CD4-positive, alpha-beta T cell treated with Interleukin-6 at 100 ng/mL for 8 hours (primary cell): ENCODE measurements around the gene RCOR1.
"Not testable (repeated sequence)": the region's sequence is repeated elsewhere in the genome, so short reads cannot be mapped to it uniquely, and the experiment has no call there.

ENCODE experiments used
- DNase-seq: peaks from one replicate; pipeline ENCODE4 v3.0.0-alpha.2; 2020; ENCODE audit warnings: mixed read lengths, low spot score

The RCOR1 gene

DNA sequence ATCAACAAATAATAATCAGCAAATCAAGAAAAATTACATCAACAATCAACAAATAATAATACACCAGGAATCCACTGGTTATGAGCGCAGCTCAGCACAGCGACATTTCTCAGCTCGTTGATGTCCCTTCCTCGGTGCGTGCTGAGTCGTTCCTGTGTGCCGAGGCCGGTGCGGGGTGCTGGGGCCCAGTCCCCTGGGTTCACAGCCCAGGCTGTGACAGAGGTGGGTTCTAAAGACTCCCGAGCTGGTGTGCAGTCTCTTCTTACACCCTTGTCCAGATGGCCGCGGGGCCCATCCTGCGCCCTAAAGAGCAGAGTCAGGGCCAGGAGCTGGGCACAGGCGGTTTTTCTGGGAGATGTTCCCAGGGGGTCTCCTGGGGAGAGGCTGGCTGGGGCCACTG lies 157.9 kb downstream of the RCOR1 start:
- DNase-seq, result no peak

DNA sequence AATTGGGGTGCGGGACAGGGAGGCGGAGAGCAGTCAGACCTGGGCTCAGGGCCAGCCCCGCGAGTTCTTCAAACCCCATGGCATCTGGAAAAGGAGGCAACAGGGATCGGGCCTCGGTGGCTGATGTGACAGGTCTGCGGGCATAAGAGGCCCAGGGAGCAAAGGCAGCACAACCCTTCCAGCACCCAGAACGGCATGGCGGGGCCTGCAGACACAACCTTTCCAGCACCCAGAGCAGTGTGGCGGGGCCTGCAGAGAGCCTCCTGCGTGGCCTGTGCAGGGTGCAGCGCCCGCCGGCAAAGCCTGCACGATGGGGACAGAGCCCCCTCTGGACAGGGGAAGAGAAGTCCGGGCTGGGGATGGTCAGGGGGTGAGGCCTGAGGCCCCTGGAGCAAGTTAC lies 158.6 kb downstream of the RCOR1 start:
- no peak for DNase-seq

- no peak for DNase-seq
Observed at GRCh38 chr14:102752239-102752847, 159.9 kb downstream of the RCOR1 start.

- no peak for DNase-seq
Observed at GRCh38 chr14:102754370-102755262, 162.2 kb downstream of the RCOR1 start.

- no peak for DNase-seq
Observed at GRCh38 chr14:102757646-102758045, 165.2 kb downstream of the RCOR1 start.

GRCh38 chr14:102758087-102758486 lies 165.6 kb downstream of the RCOR1 start:
- no peak for DNase-seq

DNA sequence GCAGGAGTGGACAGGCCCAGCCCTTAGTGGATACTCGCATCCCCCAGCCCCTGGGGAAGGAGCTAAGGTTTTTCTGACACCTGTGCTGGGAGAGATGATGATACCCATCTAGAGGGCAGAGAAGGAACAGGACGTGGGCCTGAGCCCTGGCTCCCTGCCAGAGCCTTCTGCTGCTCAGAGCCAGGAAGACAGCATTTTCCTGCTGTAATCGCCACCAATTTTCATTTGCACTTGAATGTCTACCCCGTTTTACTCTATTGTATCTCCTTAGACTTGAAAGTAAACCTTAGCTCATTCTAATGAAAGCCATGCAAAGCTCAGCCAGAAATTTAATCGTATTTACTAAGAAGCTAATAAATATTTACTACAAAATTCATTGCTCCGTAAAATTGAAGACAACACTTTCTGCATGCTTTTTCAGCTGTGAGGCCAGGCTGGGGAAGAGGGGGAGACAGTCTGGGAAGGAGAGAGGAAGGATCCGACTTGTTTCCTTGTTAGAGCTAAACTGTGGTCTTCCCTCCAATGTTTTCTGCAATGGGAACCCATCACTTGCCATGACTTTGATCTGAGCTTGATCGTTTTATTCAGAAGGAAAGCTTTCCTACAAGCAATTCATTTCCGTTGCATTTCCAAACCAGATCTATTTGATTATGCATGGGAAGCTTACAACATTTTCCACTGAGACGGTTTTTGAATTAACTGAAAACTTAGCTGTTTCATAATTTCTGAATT lies 167.2 kb downstream of the RCOR1 start:
- no peak for DNase-seq

DNA sequence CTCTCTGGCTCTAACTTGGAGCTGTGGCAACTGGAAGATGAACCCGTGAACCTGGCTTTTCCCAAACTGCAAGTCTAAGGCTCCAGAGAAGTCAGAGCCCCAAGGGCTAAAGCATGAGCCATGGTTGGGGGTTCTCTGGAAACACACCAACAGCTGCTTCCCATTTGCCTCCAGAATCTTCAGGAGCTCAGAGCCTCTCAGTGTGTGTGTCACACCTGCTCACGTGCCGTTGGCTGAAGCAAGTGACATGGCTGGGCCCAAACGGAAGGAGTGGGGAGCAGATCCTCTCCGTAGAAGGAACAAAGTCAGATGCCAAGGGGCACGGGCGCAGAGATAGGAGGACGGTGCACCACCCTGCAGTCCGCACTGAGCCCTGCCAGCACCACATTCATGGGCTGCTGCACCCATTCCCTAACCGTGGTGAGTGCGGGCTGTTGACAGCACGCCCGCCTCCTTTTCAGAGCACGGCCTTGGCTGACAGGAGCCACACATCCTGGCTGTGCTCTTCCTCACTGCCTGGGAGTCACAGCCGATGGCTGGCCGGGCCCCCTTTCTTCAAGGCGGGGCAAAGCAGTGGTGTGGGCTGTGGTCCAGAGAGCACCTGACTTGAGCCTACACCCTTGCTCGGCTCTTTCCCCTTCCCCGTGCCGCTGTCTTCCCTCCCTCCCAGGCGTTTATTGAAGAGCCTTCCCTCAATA lies 168.2 kb downstream of the RCOR1 start:
- DNase-seq, result no peak

- no peak for DNase-seq
Observed at GRCh38 chr14:102761206-102761605, 168.8 kb downstream of the RCOR1 start.

DNA sequence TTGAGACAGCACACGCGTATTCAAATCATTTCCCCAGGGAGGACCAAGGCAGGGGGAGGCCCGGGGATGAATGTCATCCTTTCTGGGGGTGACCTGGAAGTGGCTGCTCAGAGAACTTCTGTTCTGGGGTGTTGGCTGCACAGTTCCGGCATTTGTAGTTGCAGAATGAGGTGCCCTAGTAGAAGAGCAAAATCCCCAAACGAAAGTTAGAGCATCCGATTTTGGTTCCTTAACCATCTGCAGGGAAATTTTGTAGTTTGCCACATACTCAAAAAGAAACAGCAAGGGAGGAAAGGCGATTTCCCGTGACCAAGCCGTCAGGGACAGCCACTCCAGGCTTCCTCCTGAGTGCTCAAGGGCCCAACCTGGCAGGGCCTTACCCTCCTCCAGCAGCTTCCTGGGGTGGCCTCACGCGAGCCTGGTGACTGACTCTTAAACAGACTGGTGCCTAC lies 171.8 kb downstream of the RCOR1 start:
- no peak for DNase-seq

DNA sequence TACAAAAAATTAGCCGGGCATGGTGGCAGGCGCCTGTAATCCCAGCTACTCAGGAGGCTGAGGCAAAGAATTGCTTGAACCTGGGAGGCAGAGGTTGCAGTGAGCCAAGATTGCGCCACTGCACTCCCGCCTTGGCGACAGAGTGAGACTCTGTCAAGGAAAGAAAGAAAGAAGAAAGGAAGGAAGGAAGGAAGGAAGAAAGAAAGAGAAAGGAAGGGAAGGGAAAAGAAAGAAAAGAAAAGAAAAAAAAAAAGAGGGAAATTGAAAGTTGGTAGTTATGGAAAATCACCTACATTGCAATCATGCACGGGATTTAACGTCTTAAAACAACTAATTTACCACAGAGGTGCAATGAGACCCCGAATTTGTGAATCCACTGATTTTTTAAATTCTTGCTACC lies 173.3 kb downstream of the RCOR1 start:
- not testable (repeated sequence) for DNase-seq

DNA sequence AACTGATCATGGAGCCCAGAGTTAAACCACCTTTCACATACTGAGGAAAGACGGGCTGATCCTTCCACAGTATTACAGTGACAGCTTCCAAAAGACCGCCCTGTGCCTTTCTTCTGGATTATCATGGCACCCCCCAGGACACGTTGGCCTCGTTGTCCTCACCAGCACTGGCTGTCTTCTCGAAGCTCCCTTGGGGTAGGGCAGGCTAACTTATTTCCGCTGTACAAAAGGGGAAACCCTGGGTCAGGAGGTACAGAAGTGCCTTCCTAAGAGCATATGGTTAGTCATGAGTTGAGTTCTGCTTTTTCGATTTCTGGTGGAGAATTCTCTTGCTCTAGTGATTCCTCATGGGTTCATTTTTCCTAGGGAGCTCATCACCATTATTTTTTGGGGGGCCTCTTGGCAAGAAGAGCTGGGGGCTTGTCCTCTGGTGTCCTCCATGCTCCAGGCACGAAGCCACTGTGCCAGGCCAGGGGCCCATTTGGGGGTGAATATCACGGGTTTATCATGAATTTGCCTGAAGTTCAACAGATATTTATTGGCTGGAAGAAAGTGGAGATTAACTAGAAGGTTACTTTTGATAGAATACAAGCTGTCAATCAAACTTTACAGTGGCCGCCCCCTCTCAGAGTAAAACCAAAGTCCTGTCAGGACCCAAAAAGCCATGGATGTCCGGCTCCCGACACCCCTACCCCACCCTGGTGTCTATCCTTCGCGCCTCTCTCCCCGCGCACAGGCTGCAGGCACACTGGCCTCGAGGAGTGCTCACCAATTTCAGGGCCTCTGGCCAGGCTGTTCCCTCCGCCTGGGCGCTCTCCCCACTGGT lies 176.0 kb downstream of the RCOR1 start:
- no peak for DNase-seq

DNA sequence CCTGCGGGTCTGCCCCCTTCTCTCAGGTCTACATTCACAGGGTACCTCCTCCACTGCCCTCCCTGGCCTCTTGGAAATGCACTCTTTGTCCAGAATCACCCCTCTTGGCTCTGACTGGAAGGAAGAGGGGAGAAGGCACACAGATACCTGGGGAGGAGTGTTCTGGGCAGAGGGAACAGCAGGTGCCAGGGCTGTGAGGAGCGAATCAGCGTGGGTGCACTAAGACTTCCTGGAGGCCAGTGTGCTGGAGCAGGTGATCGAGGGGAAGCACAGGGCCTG lies 176.5 kb downstream of the RCOR1 start:
- no peak for DNase-seq

DNA sequence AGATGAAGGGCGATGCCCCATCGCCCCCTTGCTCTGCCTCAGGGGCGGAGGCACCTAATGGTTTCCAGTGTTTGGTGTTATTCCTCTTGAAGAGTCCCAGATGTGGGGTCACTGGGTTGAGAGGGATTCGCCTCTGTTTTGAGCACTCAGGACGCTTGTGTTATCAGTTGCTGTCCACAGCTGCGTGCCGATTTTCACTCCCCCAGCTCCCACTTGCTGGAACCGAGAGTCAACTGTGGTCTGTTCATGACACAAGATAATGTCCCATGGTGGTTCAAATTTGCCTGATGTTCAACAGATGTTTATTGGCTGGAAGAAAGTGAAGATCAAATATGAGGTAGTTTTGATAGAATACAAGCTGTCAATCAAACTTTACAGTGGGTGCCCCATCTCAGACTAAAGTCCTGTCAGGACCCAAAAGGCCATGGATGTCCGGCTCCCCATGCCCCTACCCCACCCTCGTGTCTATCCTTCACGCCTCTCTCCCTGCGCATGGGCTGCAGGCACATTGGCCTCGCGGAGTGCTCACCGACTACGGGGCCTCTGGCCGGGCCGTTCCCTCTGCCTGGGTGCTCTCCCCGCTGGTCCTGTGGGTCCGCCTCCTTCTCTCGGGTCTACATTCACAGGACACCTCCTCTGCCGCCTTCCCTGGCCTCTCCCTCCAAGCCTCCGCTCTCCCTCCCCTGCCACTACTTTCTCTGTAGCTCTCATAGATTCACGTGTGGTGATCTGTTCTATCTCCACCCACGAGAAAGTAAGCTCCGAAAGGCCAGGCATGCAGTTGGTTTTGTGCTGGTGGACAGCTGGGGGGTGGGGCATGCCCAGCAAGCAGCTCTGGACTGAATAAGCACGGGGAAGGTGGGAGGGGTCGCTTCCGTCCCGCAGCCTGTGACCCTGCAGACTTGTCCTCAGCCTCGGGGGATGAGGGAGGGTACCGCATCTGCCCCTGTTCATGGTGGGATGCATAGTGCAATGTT lies 178.0 kb downstream of the RCOR1 start:
- DNase-seq, result no peak

GRCh38 chr14:102771144-102771543 lies 178.7 kb downstream of the RCOR1 start:
- DNase-seq, result no peak

DNA sequence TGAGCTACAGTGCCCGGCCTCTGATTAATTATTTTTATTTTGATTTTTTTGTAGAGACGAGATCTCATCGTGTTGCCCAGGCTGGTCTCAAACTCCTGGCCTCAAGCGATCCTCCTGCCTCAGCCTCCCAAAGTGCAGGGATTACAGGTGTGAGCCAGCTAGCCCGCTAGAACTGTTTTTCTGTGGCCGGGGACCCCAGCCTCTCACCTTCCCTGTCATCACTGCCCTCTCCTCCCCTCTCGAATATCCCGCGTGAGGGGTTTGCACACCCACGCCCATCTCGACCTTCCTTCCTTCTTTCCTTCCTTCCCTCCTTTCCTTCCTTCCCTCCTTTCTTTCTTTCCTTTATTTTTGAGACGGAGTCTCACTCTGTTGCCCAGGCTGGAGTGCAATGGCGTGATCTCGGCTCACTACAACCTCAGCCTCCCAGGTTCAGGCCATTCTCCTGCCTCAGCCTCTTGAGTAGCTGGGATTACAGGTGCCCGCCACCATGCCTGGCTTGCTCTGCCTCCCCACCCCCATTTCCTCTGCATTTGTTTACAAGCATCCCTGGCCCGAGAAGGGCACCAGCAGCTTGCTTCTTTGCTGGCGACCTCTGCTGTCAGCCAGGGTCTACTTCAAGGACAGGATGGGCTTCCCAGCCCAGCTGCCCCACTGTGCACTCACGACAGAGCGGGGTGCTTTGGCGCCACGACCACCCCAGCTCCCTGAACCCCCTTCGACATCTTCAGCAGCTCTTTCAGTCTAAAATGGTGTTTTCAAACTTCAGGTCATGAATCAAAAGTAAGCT lies 180.5 kb downstream of the RCOR1 start:
- DNase-seq, result no peak

DNA sequence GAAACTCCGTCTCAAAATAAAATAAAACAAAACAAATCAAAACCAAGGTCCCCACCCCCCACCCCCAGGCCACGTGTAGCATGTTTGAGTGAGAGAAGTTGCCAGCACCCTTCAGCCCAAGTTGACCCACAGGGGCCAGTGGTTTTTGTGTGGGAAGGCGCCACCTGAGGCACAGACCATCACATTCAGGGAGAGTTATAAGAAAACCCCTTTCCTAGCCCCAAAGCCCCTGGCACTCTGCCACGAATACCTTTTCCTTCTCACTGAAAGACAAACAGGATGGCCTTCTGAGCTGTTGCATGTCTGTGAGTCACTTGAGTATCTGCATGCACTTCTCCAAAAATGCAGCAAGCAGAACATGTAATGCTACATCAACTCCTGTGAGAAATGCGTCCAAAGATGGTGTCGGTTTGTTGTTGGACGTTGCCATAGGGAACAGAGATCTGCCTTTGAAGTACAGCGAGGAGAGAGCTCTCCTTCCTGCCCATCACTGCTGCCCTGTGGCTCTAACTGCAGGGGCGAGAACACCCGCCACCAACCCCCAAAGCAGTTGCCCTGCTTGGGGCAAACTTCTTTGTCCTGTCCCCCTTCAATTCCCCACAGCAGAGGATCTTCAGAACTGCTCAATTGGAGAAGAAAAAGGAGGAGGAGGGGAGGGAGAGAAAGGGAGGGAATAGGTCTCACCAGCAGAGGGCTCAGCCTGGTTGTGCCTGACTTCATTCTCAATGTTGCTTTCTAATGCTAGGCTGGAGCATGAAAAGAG lies 182.1 kb downstream of the RCOR1 start:
- DNase-seq, result peak; percentile 68

GRCh38 chr14:102775855-102776760 lies 183.7 kb downstream of the RCOR1 start:
- DNase-seq, result no peak
